Retinal pigment epithelial cell (primary cell): ENCODE measurements around the gene ARID4B.
"Not testable (repeated sequence)": the region's sequence is repeated elsewhere in the genome, so short reads cannot be mapped to it uniquely, and the experiment has no call there.

Source experiments
- DNase-seq: peaks from one replicate; pipeline ENCODE4 v3.0.0-alpha.2; 2010; ENCODE audit warnings: low read depth
- H3K4me3 ChIP-seq: 2 replicates; pipeline ENCODE4 v1.5.1; 2011; ENCODE audit warnings: mild to moderate bottlenecking, low read length, control low read depth, moderate library complexity
- TF ChIP-seq, protein P1 (sequence below): conservative IDR thresholded peaks from 2 replicates; pipeline ENCODE4 v1.5.1; 2011; ENCODE audit warnings: low read depth, low read length, control low read depth, inconsistent platforms

The ARID4B gene

DNA sequence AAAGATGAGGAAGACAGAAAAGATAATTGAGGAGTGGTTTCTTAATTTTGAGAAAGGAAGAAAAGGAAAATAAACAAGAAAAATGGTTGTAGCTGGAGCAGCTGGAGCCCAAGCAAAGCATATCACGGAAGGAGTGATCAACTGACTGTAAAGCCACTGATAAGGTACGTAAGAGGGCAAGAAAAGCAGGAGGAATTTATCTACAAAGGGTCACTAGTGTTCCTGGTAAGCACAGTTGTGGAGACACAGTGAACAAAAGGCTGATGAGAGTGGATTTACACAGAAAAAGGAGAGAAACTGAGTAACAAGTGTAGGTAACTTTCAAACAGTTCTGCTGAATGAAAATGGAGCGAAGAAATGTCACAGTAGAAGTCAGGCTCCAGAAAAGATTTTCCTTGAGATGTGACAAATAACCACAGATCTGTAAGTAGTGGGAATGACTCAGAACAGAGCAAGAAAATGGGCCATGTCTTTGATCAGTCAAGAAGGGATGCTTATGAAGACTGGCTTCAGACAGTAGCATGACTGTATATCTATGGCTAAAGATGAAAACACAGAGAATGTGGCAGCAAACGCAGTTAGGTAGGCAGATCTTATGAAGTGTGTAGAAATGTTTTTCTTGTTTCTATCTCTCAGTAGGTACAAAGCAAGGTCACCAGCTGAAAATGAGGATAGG, 121.3 kb downstream of the ARID4B start:
- TF ChIP-seq, protein P1, sequence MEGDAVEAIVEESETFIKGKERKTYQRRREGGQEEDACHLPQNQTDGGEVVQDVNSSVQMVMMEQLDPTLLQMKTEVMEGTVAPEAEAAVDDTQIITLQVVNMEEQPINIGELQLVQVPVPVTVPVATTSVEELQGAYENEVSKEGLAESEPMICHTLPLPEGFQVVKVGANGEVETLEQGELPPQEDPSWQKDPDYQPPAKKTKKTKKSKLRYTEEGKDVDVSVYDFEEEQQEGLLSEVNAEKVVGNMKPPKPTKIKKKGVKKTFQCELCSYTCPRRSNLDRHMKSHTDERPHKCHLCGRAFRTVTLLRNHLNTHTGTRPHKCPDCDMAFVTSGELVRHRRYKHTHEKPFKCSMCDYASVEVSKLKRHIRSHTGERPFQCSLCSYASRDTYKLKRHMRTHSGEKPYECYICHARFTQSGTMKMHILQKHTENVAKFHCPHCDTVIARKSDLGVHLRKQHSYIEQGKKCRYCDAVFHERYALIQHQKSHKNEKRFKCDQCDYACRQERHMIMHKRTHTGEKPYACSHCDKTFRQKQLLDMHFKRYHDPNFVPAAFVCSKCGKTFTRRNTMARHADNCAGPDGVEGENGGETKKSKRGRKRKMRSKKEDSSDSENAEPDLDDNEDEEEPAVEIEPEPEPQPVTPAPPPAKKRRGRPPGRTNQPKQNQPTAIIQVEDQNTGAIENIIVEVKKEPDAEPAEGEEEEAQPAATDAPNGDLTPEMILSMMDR = no peak
- DNase-seq = no peak
- H3K4me3 ChIP-seq = no peak overlapping the region

DNA sequence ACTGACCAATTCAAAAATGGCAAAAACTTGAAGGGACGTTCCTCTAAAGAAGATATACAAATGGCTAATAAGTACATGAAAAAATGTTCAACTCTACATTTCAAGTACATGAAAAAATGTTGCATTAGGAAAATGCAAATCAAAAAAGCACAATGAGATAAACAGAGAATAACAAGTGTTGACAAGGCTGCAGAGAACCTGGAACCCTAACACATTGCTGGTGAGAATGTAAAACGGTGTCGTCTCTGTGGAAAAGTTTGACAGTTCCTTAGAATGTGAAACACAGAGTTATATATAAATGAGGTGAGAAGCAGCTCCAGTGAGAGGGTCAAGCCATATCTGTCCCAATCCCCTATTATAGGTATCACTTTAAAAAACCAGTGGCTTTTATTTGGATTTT, 122.3 kb downstream of the ARID4B start:
- TF ChIP-seq, protein P1 = no peak
- DNase-seq = no peak
- H3K4me3 ChIP-seq = no peak overlapping the region

DNA sequence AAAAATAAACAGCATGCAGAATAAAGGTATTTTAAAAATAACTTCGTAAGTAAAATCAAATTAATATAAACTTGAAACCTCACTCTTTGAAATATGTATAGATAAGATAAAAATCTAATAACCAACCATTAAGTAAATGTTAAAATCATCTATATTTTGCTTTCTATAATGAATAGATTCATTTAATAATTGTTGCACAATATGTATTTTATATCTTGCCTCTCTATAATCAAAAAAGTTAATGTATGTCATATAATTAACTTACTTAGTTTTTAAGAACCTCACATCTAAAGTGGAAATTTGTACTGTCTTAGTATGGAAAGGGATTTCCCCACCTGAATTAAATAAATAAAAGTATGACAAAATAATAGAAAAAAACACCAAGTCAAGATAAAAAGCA, 124.6 kb downstream of the ARID4B start:
- no peak for DNase-seq
- TF ChIP-seq, protein P1 = no peak

DNA sequence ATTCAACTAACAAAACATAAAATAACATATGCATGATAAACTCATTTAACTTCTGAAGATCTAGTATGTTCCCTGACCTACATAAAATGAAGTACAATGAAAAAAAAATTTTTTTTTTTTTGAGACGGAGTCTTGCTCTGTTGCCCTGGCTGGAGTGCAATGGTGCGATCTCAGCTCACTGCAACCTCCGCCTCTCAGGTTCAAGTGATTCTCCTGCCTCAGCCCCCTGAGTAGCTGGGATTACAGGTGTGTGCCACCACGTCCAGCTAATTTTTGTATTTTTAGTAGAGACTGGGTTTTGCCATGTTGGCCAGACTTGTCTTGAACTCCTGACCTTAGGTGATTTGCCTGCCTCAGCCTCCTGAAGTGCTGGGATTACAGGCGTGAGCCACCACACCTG, 125.5 kb downstream of the ARID4B start:
- DNase-seq, H3K4me3 ChIP-seq: not testable (repeated sequence)

More for the DNA sequence above, 124.6 kb downstream of the ARID4B start:
- no peak overlapping the region for H3K4me3 ChIP-seq

DNA sequence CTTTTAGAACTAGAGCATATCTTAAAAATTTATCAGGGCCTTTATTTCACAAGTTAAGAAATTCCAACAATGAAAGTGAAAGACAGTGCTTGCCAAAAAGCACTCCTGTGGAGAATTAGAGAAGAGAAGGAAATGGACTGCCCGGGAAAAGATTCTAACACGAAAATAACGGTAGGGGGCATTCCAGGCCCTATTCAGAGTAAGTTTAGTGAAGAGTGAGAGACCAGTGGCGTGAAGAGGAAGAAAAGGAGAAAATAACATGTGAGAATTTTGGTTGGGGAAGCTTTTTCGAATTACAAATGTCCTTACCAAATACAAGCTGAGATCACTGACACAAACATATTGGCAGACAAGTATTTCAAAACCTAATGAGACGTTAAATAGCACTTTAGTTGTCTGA, 128.5 kb downstream of the ARID4B start:
- H3K4me3 ChIP-seq = no peak overlapping the region
- DNase-seq = no peak
- TF ChIP-seq, protein P1 = peak; percentile 55

DNA sequence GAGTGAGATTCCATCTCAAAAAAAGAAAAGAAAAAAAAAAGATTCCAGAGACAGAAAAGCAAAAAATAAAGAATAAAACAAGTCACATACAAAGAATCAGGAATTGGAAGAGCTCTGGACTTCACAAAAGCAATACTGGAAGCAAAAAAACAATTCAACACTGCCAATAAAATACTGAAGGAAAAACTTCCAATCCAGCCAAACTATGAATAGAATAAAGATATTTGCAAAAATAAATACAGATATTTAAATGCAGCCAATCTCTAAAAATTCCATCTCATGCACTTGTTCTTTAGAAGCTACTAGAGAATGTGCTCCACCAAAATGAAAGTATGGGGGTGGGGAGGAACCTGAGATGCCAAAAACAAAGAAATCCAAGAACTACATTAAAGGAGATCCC, 137.5 kb downstream of the ARID4B start:
- TF ChIP-seq, protein P1 = no peak
- no peak overlapping the region for H3K4me3 ChIP-seq
- no peak for DNase-seq

DNA sequence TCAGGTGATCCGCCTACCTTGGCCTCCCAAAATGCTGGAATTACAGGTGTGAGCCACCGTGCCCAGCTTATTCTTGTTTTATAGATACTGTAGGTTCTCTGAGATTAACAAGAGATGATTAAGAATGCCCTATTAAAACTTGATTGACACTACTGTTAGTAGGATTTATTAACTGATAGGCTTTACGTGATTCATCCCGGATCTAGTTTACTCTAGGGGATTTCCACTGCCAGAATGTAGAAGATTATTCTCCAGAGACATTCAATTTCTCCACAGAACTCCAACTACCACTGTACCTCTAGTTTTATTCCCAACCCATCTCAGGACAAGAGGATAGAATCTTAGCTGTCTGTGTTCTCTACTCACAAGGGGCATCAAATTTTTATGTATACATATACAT, 140.7 kb downstream of the ARID4B start:
- H3K4me3 ChIP-seq = no peak overlapping the region
- DNase-seq = no peak
- TF ChIP-seq, protein P1 = no peak
